HG03280 (cell line): ENCODE results near the gene MIPOL1.
"Not testable (repeated sequence)": the region's sequence is repeated elsewhere in the genome, so short reads cannot be mapped to it uniquely, and the experiment has no call there.

Experiments
- ATAC-seq: cut with Tn5 transposase; IDR thresholded peaks from one replicate; pipeline ENCODE4 v1.9.1; 2021; ENCODE audit warnings: mild to moderate bottlenecking, moderate library complexity; ENCODE audit not compliant: unreplicated experiment

Gene MIPOL1

DNA sequence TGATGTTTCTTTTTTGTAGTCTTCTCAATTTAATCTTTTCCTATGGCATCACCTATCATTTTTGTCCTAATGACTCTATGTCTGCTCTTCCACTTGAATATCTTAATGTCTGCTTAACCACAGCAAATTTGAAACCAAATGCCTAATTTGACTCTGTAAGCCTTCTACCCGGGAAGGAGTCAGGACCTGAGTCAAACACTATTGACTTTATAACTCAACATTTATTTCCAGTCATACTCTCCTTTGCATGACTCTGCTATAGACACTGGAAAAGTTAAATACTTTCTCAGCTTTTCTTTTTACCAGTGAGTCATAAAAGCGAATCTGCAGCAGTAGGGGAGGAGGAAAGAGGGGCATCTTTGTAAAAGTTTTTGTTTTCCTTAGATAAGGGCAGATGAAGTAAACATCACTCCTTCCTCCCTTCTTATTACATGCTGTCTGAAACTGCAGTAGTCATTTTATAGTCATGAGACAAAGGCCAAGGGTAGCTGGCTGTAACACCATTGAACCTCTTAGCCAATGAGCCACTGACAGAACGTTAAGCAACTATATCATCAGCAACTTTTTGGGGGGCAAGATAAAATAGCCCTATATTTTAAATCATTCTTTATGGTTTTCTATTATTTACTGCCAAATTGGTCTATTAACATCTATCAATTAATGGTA is 179.3 kb downstream of the MIPOL1 start:
- ATAC-seq = no peak

DNA sequence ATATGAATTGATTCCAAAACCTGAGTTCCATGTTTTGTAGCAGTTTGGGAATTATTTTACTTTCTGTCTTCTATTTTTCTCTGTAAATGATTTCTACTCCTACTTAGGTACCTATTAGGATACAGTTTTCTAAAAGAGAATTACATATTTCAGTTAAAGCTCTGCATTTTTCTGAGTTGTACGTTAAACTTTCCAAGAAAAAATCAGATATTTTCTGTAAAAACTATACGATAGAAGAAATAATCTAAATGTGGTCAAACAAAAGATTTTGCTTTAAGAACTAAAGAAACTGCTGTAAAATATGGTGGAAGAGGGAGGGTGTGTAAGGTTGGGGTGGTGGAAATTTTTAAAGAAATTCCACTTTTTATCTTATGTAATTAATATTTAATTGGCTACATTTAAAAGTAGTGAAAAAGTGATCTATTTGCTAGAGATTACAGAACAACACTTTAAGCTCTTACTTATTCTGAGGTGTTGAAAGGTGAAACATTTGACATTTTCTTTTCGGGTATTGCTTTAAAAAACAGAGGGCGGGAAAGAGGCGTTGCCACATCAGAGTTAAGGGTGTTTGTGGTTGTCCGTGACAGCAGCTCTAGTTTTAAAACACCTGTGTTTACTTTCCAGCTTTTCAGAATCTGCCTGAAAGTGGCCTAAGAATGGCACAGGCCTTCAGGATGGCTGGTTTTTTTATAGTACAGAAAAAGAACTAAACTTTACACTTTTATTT is 187.3 kb downstream of the MIPOL1 start:
- no peak for ATAC-seq

- ATAC-seq = not testable (repeated sequence)
Measured at GRCh38 chr14:37397157-37397940, 199.6 kb downstream of the MIPOL1 start.

GRCh38 chr14:37397941-37398215 is 200.1 kb downstream of the MIPOL1 start:
- ATAC-seq = no peak

- no peak for ATAC-seq
Measured at GRCh38 chr14:37399517-37399916, 201.8 kb downstream of the MIPOL1 start.

- ATAC-seq = no peak
Measured at GRCh38 chr14:37401093-37401492, 203.4 kb downstream of the MIPOL1 start.

GRCh38 chr14:37403626-37404025 is 205.9 kb downstream of the MIPOL1 start:
- ATAC-seq = no peak

DNA sequence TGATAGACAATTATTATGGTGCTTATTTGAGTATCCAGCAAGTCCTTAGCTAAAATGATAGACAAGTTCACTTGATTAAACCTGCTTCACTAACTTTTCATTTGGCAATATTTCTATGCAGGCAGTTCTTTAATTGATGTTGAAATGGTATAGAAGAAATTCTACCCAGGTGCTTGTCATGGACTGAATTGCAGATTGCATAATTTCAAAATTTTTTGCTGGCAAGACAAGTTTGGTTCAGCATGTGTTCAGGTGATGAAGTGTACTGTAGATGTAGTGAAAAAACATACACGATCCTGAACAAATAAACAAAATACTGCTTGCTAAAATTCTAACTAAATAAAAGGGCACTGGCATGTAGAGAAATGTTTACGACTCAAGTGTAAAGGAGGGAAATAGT is 208.4 kb downstream of the MIPOL1 start:
- ATAC-seq = no peak

- no peak for ATAC-seq
Measured at GRCh38 chr14:37411079-37411735, 213.5 kb downstream of the MIPOL1 start.

DNA sequence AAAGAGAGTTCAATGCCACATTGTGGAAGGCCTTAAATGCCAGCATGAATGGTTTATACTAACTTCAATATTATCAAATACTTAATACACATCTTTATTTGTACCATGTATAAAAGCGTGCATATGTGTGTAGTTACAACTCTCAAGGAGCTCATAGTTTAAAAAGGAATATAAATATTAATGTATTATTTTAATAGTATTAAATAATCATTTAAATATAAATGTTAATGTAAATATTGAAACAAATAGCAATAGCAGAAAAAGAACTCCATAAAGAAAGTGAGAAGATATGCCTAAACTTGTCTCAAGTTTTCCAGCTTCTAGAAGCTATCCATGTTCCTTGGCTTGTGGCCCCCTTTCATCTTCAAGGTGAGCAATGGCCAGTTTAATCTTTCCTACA is 215.3 kb downstream of the MIPOL1 start:
- ATAC-seq = no peak

DNA sequence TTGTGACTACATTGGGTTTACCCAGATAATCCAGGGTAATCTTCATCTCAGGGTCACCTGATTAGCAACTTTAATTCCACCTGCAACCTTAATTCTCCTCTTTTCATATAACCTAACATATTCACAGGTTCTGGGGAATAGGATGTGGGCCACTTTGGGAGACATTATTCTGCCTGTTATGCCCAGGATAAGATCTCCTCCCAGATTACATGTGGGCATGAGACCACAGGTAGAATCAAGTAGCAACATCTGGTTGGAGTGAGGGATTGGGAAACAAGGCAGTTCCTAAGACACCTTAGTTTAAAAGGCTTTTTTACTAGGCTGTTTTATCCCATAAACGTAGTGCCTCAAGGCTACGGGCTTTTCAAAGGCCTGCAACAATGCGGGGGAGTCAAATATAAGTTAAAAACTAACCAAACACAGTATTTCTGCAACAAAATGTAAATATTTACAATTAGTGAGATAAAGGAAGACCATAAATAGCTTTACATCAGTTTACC is 215.8 kb downstream of the MIPOL1 start:
- ATAC-seq = no peak

DNA sequence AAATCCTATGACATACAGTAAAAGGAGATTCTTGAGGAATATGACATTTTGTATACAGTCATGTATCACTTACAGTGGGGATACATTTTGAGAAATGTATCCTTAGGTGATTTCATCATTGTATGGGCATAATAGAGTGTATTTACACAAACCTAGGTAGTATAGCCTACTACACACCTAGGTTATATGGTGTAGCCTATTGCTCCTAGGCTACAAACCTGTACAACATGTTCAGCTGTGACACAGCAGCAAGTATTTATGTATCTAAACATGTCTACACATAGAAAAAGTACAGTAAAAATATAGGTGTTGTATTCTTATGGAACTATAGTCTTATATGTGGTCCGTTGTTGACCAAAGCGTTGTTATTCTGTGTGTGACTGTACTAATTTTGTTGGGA is 218.5 kb downstream of the MIPOL1 start:
- no peak for ATAC-seq

- no peak for ATAC-seq
Measured at GRCh38 chr14:37417151-37417550, 219.4 kb downstream of the MIPOL1 start.

DNA sequence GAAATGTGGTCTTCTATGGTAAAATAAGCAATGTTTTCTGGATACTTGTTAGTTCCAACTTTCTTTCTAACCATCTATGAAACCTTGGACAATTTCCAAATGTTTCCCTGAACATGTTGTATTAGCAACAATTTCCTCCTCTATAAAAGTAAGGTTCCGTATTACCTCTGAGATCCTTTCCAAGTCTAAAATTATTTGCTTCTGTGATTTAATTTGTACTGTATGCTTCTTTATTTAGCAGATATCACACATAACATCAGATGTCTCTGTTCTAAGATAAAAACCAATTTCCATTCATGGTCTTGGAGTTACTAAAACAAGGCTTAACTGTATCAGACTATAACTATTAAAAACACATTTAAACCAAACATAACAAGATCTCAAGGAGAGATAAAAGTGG is 220.1 kb downstream of the MIPOL1 start:
- ATAC-seq = no peak

DNA sequence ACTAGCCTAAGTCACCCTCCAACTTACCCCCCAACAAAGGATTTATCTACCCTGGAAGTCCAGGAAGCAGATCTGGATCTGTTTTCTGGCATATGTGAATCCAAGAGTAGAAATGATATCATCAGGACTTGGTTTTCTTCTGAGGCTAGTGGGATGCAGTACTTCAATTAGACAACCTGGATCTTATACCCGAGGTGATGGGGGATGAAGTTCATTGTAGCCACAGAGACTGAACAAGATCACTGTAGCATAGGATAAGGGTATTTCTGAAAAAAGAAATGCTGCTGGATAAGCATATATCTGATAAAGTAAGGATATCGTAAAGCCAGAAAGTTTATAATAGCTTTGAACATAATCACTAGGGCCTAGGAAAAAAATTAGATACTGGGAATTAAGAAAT is 222.9 kb downstream of the MIPOL1 start:
- ATAC-seq = no peak

- ATAC-seq = no peak
Measured at GRCh38 chr14:37422319-37422718, 224.6 kb downstream of the MIPOL1 start.

DNA sequence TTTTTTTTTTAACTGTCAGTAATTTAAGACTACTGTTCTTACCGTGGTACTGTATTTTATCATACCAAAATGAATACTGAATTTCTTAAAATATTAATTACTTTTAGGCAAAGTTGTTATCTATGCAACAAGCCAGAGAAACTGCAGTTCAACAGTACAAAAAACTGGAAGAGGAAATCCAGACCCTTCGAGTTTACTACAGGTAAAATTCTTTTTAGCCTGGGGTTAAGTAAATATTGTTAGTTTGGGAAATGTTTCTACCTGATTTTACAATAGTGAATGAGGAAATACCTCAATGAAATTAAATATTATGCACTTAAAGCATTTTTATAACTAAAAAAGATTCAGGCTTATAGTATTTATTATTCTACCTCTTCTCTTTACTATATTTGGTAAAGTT is 225.0 kb downstream of the MIPOL1 start:
- no peak for ATAC-seq

DNA sequence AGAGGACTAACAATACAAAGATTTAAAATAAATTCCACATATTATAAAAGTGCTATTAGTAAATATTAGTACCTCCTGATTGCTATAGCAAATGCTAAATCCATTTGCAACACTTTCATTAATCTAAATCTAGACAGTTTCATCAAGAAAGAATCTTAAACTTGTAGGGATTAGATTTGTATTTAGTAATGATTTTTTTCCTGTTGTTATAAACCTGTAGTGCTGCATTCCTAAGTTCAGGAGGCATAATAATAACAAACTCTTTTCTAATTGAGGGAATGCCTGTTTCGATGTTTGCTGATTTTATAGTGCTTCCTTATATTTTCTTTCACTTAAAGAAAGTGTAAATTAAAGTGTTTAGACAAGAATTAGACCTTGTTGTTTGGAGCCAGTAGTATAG is 231.2 kb downstream of the MIPOL1 start:
- ATAC-seq = no peak

- ATAC-seq = no peak
Measured at GRCh38 chr14:37429618-37430017, 231.9 kb downstream of the MIPOL1 start.

DNA sequence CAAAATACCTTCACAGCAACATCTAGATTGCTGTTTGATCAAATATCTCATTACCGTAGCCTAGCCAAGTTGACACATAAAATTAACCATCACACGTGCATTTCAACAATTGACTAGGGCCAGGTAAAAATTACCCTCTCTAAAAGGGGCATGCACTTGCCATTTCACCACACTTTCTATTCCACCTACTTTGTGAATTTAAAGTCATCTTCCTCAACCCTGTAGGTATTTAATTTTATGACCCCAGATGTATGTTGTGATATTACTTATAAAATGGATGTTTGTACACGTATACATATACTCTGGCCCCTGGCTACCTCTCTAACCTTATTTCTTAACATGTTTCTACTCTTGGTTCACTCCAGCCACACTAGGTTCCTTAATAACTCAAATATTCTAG is 237.1 kb downstream of the MIPOL1 start:
- ATAC-seq = no peak

DNA sequence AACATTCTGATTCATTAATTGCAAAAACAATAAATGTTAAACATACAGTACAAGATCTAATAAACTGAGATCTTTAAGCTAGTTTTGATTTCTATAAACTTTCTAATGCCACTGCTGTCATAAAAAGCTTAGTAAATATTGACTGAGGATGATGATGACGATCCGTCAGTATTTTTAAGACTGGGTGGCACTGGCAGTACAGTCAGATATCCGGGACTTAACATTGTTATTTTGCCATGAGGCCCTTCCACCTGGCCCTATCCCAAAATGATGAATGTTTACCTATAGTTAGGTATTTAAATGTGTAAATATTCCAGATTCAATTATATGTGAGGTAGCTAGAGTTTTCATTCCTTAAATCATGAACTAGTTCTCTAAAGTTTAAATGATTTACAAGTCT is 238.8 kb downstream of the MIPOL1 start:
- no peak for ATAC-seq
